Ovary (tissue), 3 donors: ENCODE results near the gene MMP25.

ENCODE experiments used
- CTCF ChIP-seq, 3 donors: fragments of 450-650 bp in 2 of 3; fragments of 200-600 bp in 1 of 3; IDR thresholded peaks; one replicate each; pipeline versions ENCODE4 v1.5.1 to v1.8.0; 2016 to 2022; ENCODE audit warnings: antibody characterized with exemption in 3 of 3, mild to moderate bottlenecking in 1 of 3
- EP300 ChIP-seq: sonication (generic); formaldehyde crosslinking; IDR thresholded peaks from one replicate; pipeline ENCODE4 v1.6.1; 2017; ENCODE audit warnings: antibody characterized with exemption
- donor health status: DM: no; HTN: no; CAD: no.

- TF ChIP-seq CTCF (IDR thresholded peaks at IDR 0.05) (no peak), EP300 (no peak)
These were observed 15.8 kb upstream of the MMP25 start for GRCh38 chr16:3030222-3031212.
